ENCODE results near the gene RNH1.
"Not testable (repeated sequence)": the region's sequence is repeated elsewhere in the genome, so short reads cannot be mapped to it uniquely, and the experiment has no call there.

The RNH1 gene

GRCh38 chr11:472816-473215 is 34.2 kb downstream of the RNH1 start:
- TF ChIP-seq, protein P1, sequence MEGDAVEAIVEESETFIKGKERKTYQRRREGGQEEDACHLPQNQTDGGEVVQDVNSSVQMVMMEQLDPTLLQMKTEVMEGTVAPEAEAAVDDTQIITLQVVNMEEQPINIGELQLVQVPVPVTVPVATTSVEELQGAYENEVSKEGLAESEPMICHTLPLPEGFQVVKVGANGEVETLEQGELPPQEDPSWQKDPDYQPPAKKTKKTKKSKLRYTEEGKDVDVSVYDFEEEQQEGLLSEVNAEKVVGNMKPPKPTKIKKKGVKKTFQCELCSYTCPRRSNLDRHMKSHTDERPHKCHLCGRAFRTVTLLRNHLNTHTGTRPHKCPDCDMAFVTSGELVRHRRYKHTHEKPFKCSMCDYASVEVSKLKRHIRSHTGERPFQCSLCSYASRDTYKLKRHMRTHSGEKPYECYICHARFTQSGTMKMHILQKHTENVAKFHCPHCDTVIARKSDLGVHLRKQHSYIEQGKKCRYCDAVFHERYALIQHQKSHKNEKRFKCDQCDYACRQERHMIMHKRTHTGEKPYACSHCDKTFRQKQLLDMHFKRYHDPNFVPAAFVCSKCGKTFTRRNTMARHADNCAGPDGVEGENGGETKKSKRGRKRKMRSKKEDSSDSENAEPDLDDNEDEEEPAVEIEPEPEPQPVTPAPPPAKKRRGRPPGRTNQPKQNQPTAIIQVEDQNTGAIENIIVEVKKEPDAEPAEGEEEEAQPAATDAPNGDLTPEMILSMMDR (IDR thresholded peaks at IDR 0.05; ENCODE audit: low read depth, low read length, missing control alignments): no peak
- DNase-seq (ENCODE audit: low read depth): no peak

GRCh38 chr11:472272-472671 is 34.8 kb downstream of the RNH1 start:
- H3K4me3 ChIP-seq (ENCODE audit: low read depth, low read length): no peak overlapping the region
- no peak for DNase-seq (ENCODE audit: low read depth)
- in situ Hi-C loops (cut with HindIII; ENCODE audit: low sequenced_read_pairs): no loop called here
- TF ChIP-seq, protein P1 (IDR thresholded peaks at IDR 0.05; ENCODE audit: low read depth, low read length, missing control alignments): no peak

More at GRCh38 chr11:472816-473215, 34.2 kb downstream of the RNH1 start:
- no peak overlapping the region for H3K4me3 ChIP-seq (ENCODE audit: low read depth, low read length)
- in situ Hi-C loops (cut with HindIII; ENCODE audit: low sequenced_read_pairs): no loop called here

GRCh38 chr11:471468-472145 is 35.4 kb downstream of the RNH1 start:
- H3K4me3 ChIP-seq (ENCODE audit: low read depth, low read length): no peak overlapping the region
- in situ Hi-C loops (cut with HindIII; ENCODE audit: low sequenced_read_pairs): no loop called here

GRCh38 chr11:469684-470560 is 37.1 kb downstream of the RNH1 start:
- H3K4me3 ChIP-seq (ENCODE audit: low read depth, low read length): no peak overlapping the region
- in situ Hi-C loops (cut with HindIII; ENCODE audit: low sequenced_read_pairs): no loop called here
- DNase-seq (ENCODE audit: low read depth): peak; percentile 13
- TF ChIP-seq, protein P1 (IDR thresholded peaks at IDR 0.05; ENCODE audit: low read depth, low read length, missing control alignments): peak; percentile 24

More at GRCh38 chr11:471468-472145, 35.4 kb downstream of the RNH1 start:
- DNase-seq (ENCODE audit: low read depth): no peak
- TF ChIP-seq, protein P1 (IDR thresholded peaks at IDR 0.05; ENCODE audit: low read depth, low read length, missing control alignments): no peak

GRCh38 chr11:469026-469683 is 37.9 kb downstream of the RNH1 start:
- in situ Hi-C loops (cut with HindIII; ENCODE audit: low sequenced_read_pairs); DNase-seq (ENCODE audit: low read depth); H3K4me3 ChIP-seq (ENCODE audit: low read depth, low read length): not testable (repeated sequence)

- in situ Hi-C loops (cut with HindIII; ENCODE audit: low sequenced_read_pairs): no loop called here
- TF ChIP-seq, protein P1 (IDR thresholded peaks at IDR 0.05; ENCODE audit: low read depth, low read length, missing control alignments): no peak
- no peak for DNase-seq (ENCODE audit: low read depth)
- no peak overlapping the region for H3K4me3 ChIP-seq (ENCODE audit: low read depth, low read length)
These were observed 38.5 kb downstream of the RNH1 start for GRCh38 chr11:468493-468892.
